ENCODE measurements around the gene TRNAU1AP. TPM values are rescaled to one million over a fixed set of nuclear protein-coding genes. Genes with fewer than 3 reads are reported as not detected.

TRNAU1AP gene
- total and polyA plus RNA-seq, 10 donors: 14.0 to 26.6 (median 24.0) TPM

- H3K36me3 ChIP-seq: peaks cover 0 to 41% (median 36%) of the 10 kb centered on the region in 6 donors
- no peak for DNase-seq
- no peak overlapping the region for H3K4me3 ChIP-seq
- WGBS, 5 donors: 84 to 100% (median 97%) methylated on average over 1 of the region's 1 CpG
- no peaks in the 10 kb centered on the region for H3K27me3 ChIP-seq (replicated peaks in 1 of 7)
- peaks cover 14 to 78% (median 46%) of the 10 kb centered on the region in 6 donors for H3K4me1 ChIP-seq
- peak overlapping the region in 4 of 8 donors; percentile 2 to 89 (median 50) for H3K27ac ChIP-seq
- intact Hi-C loops (cut with DNase I; ENCODE audit: low total_unique reads): loop anchor here (10.0 kb wide), 1 partner anchor 358 kb away; no protein-coding TSS in a partner anchor
- H3K9me3 ChIP-seq: no peaks in the 10 kb centered on the region
- TF ChIP-seq POLR2A (IDR thresholded peaks at IDR 0.05) (no peak), POLR2AphosphoS5 (IDR thresholded peaks at IDR 0.05) (no peak), CTCF (IDR thresholded peaks at IDR 0.05 in 8 of 11, conservative IDR thresholded peaks at IDR 0.05 in 3 of 11) (no peak)
Observed at GRCh38 chr1:28516518-28516956, 36.3 kb upstream of the TRNAU1AP start.

- intact Hi-C loops (cut with DNase I; ENCODE audit: low total_unique reads): loop anchor here (10.0 kb wide), 1 partner anchor 357 kb away; no protein-coding TSS in a partner anchor
- Histone ChIP-seq H3K4me1 (peaks cover 9 to 68% (median 35%) of the 10 kb centered on the region in 6 donors), H3K4me3 (peak overlapping the region in 5 of 8 donors; percentile 74 to 91 (median 77)), H3K9me3 (no peaks in the 10 kb centered on the region), H3K27me3 (replicated peaks in 1 of 7) (no peaks in the 10 kb centered on the region), H3K36me3 (peaks cover 0 to 30% (median 25%) of the 10 kb centered on the region in 6 donors), H3K27ac (peak overlapping the region in 7 of 8 donors; percentile 60 to 90 (median 86))
- DNase-seq: no peak
- 12 to 28% (median 17%) methylated on average over 7 of the region's 7 CpGs for WGBS, 5 donors
- TF ChIP-seq CTCF (IDR thresholded peaks at IDR 0.05 in 8 of 11, conservative IDR thresholded peaks at IDR 0.05 in 3 of 11) (peak in 1 of 11 experiments; percentile 3), POLR2AphosphoS5 (IDR thresholded peaks at IDR 0.05) (no peak)
Observed at GRCh38 chr1:28517649-28517999, 35.3 kb upstream of the TRNAU1AP start.

GRCh38 chr1:28518000-28518744 is 34.7 kb upstream of the TRNAU1AP start:
- peak overlapping the region; percentile 71 to 91 (median 77) for H3K4me3 ChIP-seq
- peaks cover 0 to 25% (median 20%) of the 10 kb centered on the region in 6 donors for H3K36me3 ChIP-seq
- peak overlapping the region; percentile 60 to 90 (median 84) for H3K27ac ChIP-seq
- no peaks in the 10 kb centered on the region for H3K27me3 ChIP-seq (replicated peaks in 1 of 7)
- TF ChIP-seq POLR2A (IDR thresholded peaks at IDR 0.05) (no peak), CTCF (IDR thresholded peaks at IDR 0.05 in 8 of 11, conservative IDR thresholded peaks at IDR 0.05 in 3 of 11) (peak; percentile 96 to 100 (median 99)), POLR2AphosphoS5 (IDR thresholded peaks at IDR 0.05) (peak; percentile 86 to 90 (median 90))
- peaks cover 9 to 62% (median 30%) of the 10 kb centered on the region in 6 donors for H3K4me1 ChIP-seq
- peak; percentile 98 for DNase-seq
- 0 to 2% (median 0%) methylated on average over 16 to 92 of the region's 92 CpGs for WGBS, 5 donors
- H3K9me3 ChIP-seq: no peaks in the 10 kb centered on the region
- intact Hi-C loops (cut with DNase I; ENCODE audit: low total_unique reads): loop anchor here (10.0 kb wide), 1 partner anchor 357 kb away; no protein-coding TSS in a partner anchor
